ENCODE results near the gene OR52E6.

OR52E6 gene

GRCh38 chr11:5841797-5842196 is at the start of gene OR52E6:
Gene OR52E6, minus strand, starts transcription at chr11:5841897. Its CDS starts 0 bp downstream, at chr11:5841897.
- DNase-seq = no peak

GRCh38 chr11:5891216-5891800 is 49.6 kb upstream of the OR52E6 start:
- DNase-seq = peak; percentile 29

- DNase-seq = no peak
Measured at GRCh38 chr11:5887661-5888060, 46.0 kb upstream of the OR52E6 start.

GRCh38 chr11:5887172-5887571 is 45.5 kb upstream of the OR52E6 start:
- no peak for DNase-seq

- no peak for DNase-seq
Measured at GRCh38 chr11:5881756-5882155, 40.1 kb upstream of the OR52E6 start.

- no peak for DNase-seq
Measured at GRCh38 chr11:5880329-5880728, 38.6 kb upstream of the OR52E6 start, which contains the start of gene OR52E4. Gene OR52E4, plus strand, starts transcription at chr11:5880629. Its CDS starts 3,664 bp downstream, at chr11:5884293.

GRCh38 chr11:5878564-5878963 is 36.9 kb upstream of the OR52E6 start:
- DNase-seq = no peak

- no peak for DNase-seq
Measured at GRCh38 chr11:5865826-5866225, 24.1 kb upstream of the OR52E6 start.

- DNase-seq = no peak
Measured at GRCh38 chr11:5857590-5857989, 15.9 kb upstream of the OR52E6 start, which contains the start of gene OR52E8. Gene OR52E8, minus strand, starts transcription at chr11:5857690. Its CDS starts 0 bp downstream, at chr11:5857690.

- no peak for DNase-seq
Measured at GRCh38 chr11:5851002-5851401, 9.3 kb upstream of the OR52E6 start.

- DNase-seq = no peak
Measured at GRCh38 chr11:5847711-5848110, 6.0 kb upstream of the OR52E6 start.

GRCh38 chr11:5846701-5847100 is 5.0 kb upstream of the OR52E6 start:
- no peak for DNase-seq

- DNase-seq = no peak
Measured at GRCh38 chr11:5837695-5838094, 4.0 kb downstream of the OR52E6 start.

GRCh38 chr11:5833446-5833845 is 8.3 kb downstream of the OR52E6 start:
- no peak for DNase-seq

- no peak for DNase-seq
Measured at GRCh38 chr11:5831196-5831829, 10.4 kb downstream of the OR52E6 start.

GRCh38 chr11:5818245-5818886 is 23.3 kb downstream of the OR52E6 start:
- DNase-seq = peak; percentile 28

GRCh38 chr11:5815534-5815933 is 26.2 kb downstream of the OR52E6 start:
- peak; percentile 69 for DNase-seq

- DNase-seq = no peak
Measured at GRCh38 chr11:5809905-5810795, 31.5 kb downstream of the OR52E6 start.

GRCh38 chr11:5809122-5809519 is 32.6 kb downstream of the OR52E6 start:
- DNase-seq = peak; percentile 31

- DNase-seq = peak; percentile 89
Measured at GRCh38 chr11:5808500-5809121, 33.1 kb downstream of the OR52E6 start, which contains the start of gene OR52N2. Gene OR52N2, plus strand, starts transcription at chr11:5808924. Its CDS starts 11,412 bp downstream, at chr11:5820336.

- no peak for DNase-seq
Measured at GRCh38 chr11:5807580-5807979, 34.1 kb downstream of the OR52E6 start.

- no peak for DNase-seq
Measured at GRCh38 chr11:5803982-5804381, 37.7 kb downstream of the OR52E6 start.
